Hepatic stellate cell (primary cell): ENCODE results near the gene CAMTA2.

Source experiments
- DNase-seq: peaks from one replicate; pipeline ENCODE4 v3.0.0; 2011; ENCODE audit warnings: low spot score

The CAMTA2 gene

GRCh38 chr17:4968486-4969046, 18.9 kb downstream of the CAMTA2 start:
- DNase-seq = no peak

- peak; percentile 93 for DNase-seq
Observed at GRCh38 chr17:4967539-4968485, 19.7 kb downstream of the CAMTA2 start, which contains the start of gene SPAG7. Gene SPAG7 (minus strand): TSS chr17:4967817. CDS start chr17:4967804, 13 bp downstream.

- peak; percentile 100 for DNase-seq
Observed at GRCh38 chr17:4966844-4967538, 20.5 kb downstream of the CAMTA2 start.

GRCh38 chr17:4965311-4965986, 22.0 kb downstream of the CAMTA2 start:
- no peak for DNase-seq

- no peak for DNase-seq
Observed at GRCh38 chr17:4960279-4960922, 27.1 kb downstream of the CAMTA2 start.

GRCh38 chr17:4959261-4959965, 28.1 kb downstream of the CAMTA2 start:
- DNase-seq = no peak

- no peak for DNase-seq
Observed at GRCh38 chr17:4958102-4958501, 29.4 kb downstream of the CAMTA2 start.

GRCh38 chr17:4956493-4957061, 30.9 kb downstream of the CAMTA2 start:
- DNase-seq = no peak

GRCh38 chr17:4955091-4955490, 32.4 kb downstream of the CAMTA2 start:
- DNase-seq = no peak

- peak; percentile 76 for DNase-seq
Observed at GRCh38 chr17:4953451-4953961, 34.0 kb downstream of the CAMTA2 start.

GRCh38 chr17:4951486-4951885, 36.0 kb downstream of the CAMTA2 start:
- no peak for DNase-seq

- no peak for DNase-seq
Observed at GRCh38 chr17:4950746-4951204, 36.7 kb downstream of the CAMTA2 start, which contains the start of gene ENO3. Gene ENO3 (plus strand): TSS chr17:4951119. CDS start chr17:4951830, 711 bp downstream.

GRCh38 chr17:4950075-4950745, 37.3 kb downstream of the CAMTA2 start:
- no peak for DNase-seq

GRCh38 chr17:4949321-4950074, 38.0 kb downstream of the CAMTA2 start:
- DNase-seq = peak; percentile 66

GRCh38 chr17:4948931-4949320, 38.5 kb downstream of the CAMTA2 start:
- DNase-seq = peak; percentile 98

GRCh38 chr17:4948166-4948930, 39.1 kb downstream of the CAMTA2 start, which contains the start of gene PFN1:
Gene PFN1 (minus strand): TSS chr17:4948530. CDS start chr17:4948394, 136 bp downstream.
- DNase-seq = peak; percentile 94

- peak; percentile 71 for DNase-seq
Observed at GRCh38 chr17:4947411-4948165, 39.9 kb downstream of the CAMTA2 start.
